H1 (cell line): ENCODE results near the gene CCDC107.

Experiments
- CTCF ChIP-seq, 3 experiments: IDR thresholded peaks; 1 replicate in 2 of 3; 2 replicates in 1 of 3; pipeline versions ENCODE4 v1.5.1 to v1.6.1; 2011; ENCODE audit warnings: low read length in 3 of 3, mild to moderate bottlenecking in 3 of 3, inconsistent platforms in 2 of 3, low read depth in 1 of 3, moderate library complexity in 1 of 3; ENCODE audit not compliant: insufficient read depth in 1 of 3; ENCODE audit errors: control extremely low read depth in 1 of 3
- RFX5 ChIP-seq: IDR thresholded peaks from 2 replicates; pipeline ENCODE4 v1.6.1; 2011; ENCODE audit warnings: low read depth, low read length, improper control_type of control experiment, borderline replicate concordance

DNA sequence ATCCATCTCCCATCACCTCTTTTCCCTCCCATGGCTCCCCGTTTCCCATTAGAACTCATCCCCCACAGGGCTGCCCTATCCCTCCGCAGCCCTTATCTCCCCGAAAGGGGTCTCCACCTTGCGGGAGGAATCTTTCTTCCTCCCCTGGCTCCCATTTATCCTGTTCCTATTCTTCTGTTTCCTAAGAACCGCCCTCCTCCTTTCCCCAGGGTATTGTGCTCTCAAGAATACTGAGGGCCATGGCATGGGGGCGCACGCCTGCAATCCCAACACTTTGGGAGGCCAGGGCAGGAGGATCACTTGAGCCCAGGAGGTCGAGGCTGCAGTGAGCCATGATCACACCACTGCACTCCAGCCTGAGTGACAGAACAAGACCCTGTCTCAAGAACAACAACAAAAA lies 40.5 kb upstream of the CCDC107 start:
- TF ChIP-seq CTCF (IDR thresholded peaks at IDR 0.05; ENCODE audit: control extremely low read depth in 1 of 3, insufficient read depth in 1 of 3, low read depth in 1 of 3, low read length in 3 of 3) (no peak), RFX5 (no peak)
